LHCN-M2 (cell line): ENCODE measurements around the gene DAZL. TPM values are rescaled to one million over a fixed set of nuclear protein-coding genes. Genes with fewer than 3 reads are reported as not detected.
"Not testable (repeated sequence)": the region's sequence is repeated elsewhere in the genome, so short reads cannot be mapped to it uniquely, and the experiment has no call there.

Experiments
- DNase-seq: peaks from one replicate; pipeline ENCODE4 v3.0.0-alpha.2; 2012; ENCODE audit warnings: low read depth
- polyA plus RNA-seq: library from polyadenylated mRNA; unstranded; fragments of >200 nt; gene quantifications from one replicate; pipeline ENCODE4 v1.2.1, GENCODE V29; 2012; ENCODE audit warnings: missing spikeins
- total RNA-seq: library from RNA; depleted of rRNA; stranded (reverse); fragments of >200 nt; gene quantifications from 2 replicates; pipeline ENCODE4 v1.2.3, GENCODE V29; 2014; rRNA removed

The DAZL gene, protein sequence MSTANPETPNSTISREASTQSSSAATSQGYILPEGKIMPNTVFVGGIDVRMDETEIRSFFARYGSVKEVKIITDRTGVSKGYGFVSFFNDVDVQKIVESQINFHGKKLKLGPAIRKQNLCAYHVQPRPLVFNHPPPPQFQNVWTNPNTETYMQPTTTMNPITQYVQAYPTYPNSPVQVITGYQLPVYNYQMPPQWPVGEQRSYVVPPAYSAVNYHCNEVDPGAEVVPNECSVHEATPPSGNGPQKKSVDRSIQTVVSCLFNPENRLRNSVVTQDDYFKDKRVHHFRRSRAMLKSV
- not detected in 2 replicates for total RNA-seq
- not detected for polyA plus RNA-seq

GRCh38 chr3:16604887-16605602 lies at the start of gene DAZL:
Gene DAZL, minus strand, starts transcription at chr3:16605423. Its CDS starts 218 bp downstream, at chr3:16605205.
- DNase-seq = no peak

DNA sequence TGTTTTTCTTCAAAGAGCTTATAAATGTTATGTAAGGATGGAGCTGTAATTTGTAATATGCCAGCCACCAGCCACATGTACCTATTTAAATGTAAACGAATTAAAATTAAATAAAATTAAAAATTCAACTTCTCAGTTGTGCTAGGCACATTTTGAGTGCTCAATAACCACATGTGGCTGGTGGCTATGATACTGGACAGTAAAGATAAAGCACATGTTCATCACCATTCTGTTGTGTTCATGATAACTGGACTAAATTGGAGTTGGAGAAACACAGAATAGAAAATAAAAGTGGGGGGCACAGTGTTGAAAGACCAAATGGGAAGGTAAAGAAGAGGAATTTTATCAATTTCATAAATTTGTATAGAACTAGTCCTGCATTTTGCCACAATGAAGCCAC lies 49.8 kb upstream of the DAZL start:
- DNase-seq = no peak

GRCh38 chr3:16653712-16654111 lies 48.5 kb upstream of the DAZL start:
- no peak for DNase-seq

- no peak for DNase-seq
Observed at GRCh38 chr3:16647668-16648067, 42.4 kb upstream of the DAZL start.

GRCh38 chr3:16639806-16640205 lies 34.6 kb upstream of the DAZL start:
- DNase-seq = no peak

- DNase-seq = no peak
Observed at GRCh38 chr3:16633948-16634347, 28.7 kb upstream of the DAZL start.

DNA sequence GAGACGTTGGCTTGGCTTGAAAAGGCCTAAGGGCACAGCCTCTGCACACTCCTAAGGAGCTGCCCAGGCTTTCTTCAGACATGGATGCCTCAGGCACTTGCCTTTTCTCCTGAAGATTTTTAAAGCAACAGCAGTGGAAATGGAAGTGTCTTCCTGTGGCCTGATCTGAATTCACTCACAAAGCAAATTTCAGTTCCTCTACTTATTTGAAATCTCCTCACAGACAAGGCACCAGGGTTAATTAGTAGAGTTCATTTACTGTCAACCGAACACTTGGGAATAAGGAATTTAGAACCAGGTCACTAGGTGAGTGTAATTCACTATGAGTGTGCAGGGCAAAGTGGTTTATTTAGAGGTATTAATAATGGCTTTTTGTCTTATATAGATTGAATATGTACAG lies 27.2 kb upstream of the DAZL start:
- no peak for DNase-seq

- DNase-seq = peak; percentile 17
Observed at GRCh38 chr3:16618721-16619120, 13.5 kb upstream of the DAZL start.

GRCh38 chr3:16617155-16617554 lies 11.9 kb upstream of the DAZL start:
- DNase-seq = not testable (repeated sequence)

DNA sequence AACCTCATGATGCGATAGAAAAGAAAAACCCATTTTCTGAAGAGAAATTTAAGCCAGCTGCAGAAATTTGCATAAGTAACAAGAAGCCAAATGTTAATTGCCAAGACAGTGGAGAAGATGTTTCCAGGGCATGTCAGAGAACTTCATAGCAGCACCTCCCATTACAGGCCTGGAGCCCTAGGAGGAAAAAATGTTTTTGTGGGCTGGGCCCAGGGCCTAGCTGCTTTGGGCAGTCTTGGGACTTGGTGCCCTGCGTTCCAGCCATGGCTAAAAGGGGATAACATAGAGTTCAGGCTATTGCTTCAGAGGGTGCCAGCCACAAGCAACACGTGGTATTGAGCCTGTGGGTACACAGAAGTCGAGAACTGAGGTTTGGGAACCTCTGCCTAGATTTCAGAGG lies 10.9 kb upstream of the DAZL start:
- no peak for DNase-seq

DNA sequence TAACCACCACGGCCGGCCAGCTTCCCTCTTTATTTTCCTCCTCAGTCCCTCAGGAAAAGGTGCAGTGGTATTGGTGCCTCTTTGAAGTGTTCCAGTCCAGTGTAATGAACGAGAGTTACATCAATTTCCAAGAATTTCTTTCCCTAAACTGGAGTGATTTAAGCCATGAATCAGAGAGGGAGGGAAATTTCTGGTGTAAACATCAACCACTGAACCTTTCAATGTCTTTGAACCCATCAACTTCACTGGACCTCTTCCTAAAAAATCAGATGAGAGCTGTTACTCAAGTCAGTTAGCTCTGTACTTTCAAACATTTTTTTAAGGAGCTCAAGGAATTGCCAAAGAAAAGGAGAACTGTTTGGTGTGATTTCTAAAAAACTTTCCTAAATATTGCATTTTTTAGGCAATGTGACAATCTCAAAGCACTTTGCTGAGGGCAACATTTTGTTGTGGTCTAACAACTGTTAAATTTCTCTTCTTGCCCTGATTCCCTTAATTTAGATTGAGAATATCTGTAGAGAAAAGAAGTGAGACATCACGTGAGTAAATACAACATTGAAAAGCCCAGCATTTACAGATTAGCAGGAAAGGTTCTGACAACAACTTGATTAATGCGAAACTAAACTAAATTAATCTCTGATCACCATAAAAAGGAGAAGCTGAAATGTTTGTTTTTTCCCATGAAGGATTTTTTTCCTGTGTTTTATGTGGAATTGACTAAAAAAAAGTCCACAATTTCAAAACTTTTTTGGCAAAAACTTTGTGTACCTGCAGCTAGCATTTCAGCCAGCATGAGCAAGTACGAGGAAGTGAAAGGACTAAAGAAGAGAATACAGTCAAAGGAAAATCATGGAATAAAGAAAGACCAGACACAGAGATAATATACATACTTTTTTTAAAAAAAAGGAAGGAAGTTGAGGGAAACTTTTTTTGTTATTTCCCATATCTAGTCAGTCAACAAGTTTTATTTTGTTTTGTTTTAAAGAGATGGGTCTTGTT lies 9.1 kb upstream of the DAZL start:
- DNase-seq = no peak

GRCh38 chr3:16609927-16610580 lies 4.8 kb upstream of the DAZL start:
- no peak for DNase-seq

GRCh38 chr3:16608816-16609215 lies 3.6 kb upstream of the DAZL start:
- no peak for DNase-seq

GRCh38 chr3:16607718-16608117 lies 2.5 kb upstream of the DAZL start:
- DNase-seq = no peak

DNA sequence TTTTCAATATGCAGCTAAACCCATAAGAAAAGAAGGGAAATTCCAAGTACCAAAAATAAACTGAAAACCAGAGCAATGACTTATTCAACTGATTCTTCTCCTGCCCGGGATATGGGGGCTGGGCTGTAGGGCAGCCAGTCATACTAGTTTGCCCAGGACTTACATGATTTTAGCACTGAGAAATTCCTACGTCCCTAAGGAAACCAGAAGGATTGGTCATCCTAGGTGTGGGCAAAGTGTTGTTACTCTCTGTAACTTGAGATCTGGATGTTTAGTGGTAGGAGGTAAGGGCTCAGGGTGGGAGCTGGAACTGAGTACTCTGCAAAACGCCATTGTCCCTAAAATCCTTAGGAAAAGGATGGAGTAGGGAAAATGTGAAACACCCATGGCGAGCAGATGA lies 1.2 kb upstream of the DAZL start:
- no peak for DNase-seq

DNA sequence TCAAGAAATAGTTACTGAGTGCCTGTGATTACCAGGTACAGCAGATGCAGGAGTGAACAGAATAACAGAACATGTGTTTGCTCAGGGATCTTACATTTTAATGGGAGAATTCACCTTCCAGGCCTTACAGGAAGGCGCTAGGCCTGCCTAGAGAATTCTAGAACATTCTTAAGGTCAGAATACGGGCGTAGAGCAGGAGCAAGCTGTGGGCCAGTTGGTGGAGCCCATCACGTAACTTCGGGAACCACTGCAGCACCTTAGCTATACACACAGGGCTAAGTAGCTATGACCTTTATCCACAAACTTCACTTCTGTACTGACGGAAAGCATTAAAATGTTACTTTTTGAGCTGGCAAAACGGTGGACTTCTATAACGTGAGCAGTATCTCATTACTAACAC lies 743 bp upstream of the DAZL start:
- DNase-seq = no peak

DNA sequence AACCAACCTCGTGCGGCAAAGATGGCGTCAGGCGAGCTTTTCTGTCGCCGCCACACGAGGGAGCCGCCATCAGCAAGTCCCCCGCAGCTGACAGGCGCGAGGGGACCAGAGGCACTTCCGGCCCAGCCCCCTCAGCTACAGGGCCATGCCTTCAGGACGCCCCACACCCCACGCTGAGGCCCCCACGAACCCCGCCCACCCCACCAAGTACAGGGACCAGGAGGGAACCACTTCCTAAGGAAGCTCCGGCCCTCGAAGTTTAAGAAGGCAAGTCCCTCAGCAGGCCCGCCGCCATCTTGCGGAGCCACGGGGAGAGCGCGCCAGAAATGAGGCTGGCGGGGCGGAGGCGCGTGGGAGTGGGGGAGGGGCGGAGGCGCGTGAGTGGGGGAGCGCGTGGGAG lies 790 bp downstream of the DAZL start:
- no peak for DNase-seq

DNA sequence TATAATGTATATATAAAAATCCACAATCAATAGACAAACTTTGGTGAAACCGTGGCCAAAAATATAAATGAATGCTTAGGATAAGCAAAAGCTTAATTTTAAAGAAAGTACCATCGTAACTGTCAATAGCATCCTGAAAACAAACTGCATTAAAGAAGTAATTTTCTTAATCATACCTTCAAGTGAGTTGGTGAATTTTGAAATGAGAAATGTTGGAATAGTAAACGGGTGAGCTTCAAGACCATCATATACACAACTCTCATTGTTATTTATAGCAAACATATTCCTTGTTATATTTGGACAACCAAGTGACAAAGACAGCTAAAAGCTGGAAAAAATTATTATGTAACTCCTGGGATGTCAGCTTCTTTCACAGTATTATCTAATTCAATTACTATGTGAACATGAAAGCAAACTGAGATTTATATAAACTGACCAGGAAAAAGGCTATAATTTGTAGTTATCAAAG lies 3.7 kb downstream of the DAZL start:
- DNase-seq = no peak

GRCh38 chr3:16600780-16601536 lies 4.3 kb downstream of the DAZL start:
- peak; percentile 61 for DNase-seq

GRCh38 chr3:16599694-16600093 lies 5.5 kb downstream of the DAZL start:
- no peak for DNase-seq
